Activated gamma-delta T cell (primary cell): ENCODE measurements around the gene CTBP2.

Experiments used
- DNase-seq: peaks from one replicate; lab custom pipeline; 2025; lab: John Stamatoyannopoulos, UW

CTBP2 gene

DNA sequence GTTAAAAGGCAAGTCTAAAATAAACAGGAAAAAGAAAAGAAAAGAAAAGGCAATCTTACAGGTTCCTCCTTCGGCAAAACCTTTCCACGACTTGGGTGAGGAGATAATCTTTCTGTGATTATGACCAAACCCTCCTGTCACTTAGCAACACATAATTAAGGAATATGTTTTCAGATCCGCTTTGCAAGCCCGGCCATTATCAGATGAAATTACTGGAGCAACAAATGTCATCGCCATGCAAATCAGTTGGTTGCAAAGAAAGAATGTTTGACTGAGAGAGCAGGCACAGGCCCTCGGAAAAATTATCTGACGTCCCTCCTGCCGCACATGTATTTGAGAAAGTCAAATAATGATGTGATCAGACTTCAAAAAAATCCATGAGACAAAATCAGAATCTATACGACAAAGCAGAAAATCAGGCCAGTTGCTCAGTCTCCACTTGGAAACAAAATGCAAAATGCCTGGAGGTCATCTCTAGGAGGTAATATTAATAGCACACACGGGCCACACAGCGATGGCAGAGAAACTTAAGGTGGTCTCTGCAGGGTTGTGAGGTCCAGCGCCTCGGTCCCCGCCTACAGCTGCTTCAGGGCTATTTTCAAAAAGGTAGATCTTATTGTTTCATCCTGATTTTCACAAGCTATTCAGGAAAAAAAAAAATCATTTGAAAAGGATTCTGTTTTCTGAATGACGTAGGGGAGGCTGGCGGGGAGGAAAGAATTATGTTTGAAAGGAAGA is 135.7 kb downstream of the CTBP2 start:
- DNase-seq, result no peak

DNA sequence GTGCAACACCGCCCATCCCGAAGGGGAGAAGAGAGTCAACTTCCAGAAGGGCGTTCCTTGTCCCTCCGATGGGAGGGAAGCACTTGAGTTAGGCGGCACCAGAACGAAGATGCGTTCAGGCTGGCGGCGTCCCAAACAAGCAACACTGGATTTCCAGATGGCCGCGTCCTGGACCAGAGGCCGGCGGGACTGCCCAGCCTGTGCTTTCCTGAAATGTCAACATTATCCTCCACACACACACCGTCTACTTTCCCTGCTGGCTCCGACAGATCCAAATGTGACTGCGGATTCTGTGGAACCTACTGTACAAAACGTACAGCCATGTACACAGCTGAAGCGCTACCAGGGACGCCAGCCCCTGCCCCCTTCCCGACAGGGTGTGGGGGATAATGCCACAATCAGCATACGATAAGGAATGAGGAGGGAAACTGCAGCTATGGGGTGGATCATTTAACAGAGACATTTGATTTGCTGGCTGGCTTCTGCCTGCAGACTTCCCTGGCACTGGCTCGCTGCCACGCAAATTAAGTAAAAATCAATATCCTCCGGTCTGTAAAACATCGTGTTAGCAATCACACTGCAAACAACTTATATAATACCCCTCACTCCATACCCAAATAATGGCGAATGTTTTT is 136.4 kb downstream of the CTBP2 start:
- no peak for DNase-seq

DNA sequence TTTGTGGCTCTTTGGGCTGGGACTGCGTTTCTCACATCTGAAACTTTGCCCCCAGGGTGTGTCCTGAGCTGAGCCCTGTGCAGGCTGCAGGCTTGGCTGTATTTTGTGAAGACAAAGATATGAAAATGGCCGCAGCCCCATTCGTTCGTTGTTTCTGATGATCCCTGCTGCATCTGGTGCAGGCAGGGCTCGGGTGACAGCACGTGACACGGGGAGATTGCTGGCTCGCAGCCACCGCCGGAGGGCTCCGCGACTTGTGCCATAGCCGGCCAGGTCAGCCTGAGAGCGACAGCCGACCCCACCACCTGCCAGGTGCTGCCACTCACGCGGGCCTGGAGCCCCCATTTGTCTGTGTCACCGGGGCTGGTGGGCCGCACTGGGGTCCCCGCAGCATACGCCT is 137.1 kb downstream of the CTBP2 start:
- no peak for DNase-seq

DNA sequence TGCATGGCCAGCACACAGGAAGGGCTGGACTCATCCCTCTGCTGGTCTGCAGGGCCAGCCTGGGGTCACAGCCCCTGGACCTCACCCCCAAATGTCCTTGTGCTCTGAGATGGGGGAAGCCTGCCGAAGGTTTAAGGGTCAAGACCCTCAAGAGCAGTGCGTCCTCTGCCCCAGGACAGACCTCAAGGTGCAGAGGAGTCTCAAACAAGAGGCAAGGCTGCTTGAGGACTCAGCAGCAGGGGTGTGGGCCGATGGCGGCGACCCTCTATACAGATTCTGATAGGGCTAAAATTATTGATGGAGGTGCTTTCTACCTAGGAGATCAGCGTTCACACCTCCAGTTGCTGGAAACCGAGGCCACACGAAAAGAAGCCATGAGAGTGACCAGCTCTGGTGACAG is 137.7 kb downstream of the CTBP2 start:
- DNase-seq, result no peak

DNA sequence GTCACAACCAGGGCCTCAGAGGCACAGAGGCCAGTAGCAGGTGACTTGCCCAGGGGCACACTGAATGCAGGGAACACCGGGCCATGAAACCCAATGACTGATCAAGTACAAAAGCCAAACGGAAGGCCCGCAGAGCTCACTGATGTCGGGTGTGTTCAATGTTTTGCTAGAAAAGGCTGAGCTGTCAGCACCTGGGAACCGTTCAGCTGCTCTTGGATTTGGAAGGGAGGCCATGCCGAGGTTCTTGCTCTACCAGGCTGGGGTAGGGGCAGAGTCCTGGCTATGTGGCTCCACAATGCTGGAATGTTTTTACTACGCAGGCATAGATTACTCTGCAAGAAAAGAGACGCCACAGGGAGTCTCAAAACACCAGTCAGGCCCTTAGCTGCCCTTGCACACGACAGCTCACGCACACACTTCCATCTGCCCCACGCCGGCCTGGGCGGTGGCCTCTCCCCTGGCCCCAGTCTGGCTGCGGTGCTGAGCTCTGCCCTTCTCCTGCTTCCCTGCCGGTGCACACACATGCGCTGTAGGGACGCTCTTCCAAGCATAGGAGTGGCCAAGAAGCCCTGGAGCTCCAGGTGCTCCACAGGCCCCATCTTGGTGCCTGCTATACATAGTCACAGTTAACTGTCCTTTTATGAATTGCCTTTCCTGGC is 138.5 kb downstream of the CTBP2 start:
- DNase-seq, result no peak

DNA sequence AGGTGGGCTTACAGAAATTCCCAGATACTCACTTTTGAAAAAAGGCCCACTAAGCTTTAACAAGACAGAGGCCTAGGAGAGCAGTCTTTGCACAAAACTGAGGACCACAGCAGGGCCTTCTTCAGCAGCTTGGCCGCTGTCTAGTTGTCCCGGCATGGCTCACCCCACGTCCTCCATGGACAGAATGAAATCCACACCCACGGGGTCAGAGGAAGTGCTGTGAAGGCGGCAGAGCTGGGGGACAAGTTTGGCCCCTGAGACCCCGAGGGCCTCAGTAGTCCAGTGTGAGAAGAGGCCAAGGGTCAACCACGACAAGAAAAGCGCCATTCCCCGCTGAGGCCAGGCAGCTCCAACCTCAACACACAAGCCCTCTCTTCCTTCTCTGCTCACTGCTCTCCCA is 139.5 kb downstream of the CTBP2 start:
- DNase-seq, result no peak

DNA sequence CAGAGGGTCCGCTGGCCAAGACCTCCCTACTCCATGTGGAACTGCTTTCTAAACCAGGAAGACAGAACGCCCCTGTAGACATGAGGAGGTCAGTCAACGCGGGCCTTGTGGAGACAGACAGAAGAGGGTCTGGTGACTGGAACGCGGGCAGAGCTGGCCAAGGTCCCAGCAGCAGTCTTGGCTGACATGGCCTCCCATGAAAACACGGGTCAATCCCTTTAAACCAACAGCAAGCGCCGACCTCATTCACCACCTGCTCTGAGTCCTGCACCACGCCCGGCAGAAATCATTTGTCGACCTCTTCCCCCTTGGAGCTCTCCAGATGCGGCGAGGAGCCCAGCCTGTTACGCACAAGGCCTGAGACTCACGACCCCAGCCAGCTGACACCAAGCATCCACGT is 140.0 kb downstream of the CTBP2 start:
- DNase-seq, result no peak

DNA sequence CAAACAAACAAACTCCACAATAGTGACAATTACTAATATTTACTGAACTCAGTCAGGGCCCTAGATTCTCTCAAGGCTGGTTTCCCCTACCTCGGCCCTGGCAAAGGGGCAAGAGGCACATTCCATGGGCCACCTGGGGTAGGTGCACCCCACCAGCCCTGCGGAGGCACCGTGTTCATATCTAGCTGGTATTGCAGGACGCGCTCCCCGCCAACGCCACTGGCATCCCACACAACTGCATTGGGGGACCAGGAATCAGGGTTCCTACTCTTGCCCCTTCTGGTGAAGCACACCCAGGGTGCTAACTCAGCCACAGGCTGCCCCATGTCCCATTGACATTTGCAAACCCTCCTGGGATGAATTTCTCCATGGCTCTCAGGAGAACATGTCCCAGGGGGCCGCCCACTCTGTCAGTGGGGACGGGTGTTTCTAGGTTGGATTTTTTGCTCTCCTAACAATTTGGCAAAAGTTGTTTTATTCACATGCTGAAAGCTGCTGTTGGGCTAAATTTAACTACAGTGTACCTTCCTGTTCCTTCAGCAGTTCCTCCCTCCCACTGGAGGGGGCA is 141.7 kb downstream of the CTBP2 start:
- no peak for DNase-seq

DNA sequence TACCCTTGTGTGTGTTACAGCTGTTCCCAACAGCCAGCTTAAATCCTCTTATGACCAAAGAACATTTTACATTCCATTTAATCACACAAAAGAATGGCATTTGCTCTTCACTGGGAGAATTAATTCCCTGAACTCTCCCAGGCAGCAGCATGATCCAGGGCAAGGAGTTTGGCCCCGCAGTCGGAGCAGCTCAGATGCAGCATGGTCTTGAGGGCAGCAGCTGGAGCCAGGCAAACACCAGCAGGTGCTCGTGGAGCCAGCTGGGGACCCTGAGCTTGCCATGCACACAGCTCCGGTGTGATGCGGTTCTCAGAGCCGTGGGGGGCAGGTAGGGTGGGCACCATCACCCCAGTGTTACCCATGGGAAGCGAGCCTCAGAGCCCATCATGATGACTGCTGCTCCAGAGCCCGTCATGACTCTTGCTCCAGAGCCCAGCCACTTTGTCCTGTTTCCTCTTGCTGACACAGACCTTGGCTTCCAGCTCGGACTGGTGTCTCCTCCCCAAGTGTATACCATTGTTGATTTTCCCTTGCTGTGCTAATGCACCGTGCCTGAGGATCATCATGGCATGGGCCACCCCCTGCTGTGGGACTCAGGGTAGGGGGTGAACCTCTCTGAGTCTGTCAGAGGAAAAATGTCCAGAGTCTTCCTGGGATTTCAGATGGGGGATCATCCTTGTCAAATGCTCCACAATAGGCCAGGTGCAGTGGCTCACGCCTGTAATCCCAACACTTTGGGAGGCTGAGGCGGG is 142.6 kb downstream of the CTBP2 start:
- DNase-seq, result no peak

DNA sequence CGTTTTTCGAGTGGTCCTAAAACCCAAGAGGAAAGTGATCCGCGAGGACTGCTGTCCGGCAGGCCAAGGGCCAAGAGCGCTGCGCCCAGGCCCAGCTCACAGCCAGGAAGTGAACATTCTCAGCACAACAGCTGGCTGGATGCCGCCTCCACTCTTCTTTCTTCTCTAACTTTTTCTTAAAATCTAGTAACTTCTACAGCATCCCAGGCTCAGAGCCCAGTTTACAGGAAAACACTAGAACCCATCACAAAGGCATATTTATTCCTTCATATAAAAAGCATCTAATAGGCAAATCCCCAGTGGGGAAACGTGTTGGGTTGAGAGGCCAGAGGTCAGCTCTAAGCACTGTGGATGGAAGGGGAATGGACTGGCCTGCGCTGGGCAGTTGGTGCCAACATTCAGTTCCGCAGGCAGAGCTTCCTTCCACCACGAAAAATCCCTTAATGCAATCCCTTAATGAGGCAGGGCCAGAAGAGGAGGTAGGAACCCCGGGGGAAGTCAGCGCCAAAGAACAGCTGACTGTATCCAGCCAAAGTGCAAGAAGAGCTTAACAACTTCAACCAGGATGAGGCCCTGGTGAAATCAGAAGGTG is 143.7 kb downstream of the CTBP2 start:
- DNase-seq, result no peak

DNA sequence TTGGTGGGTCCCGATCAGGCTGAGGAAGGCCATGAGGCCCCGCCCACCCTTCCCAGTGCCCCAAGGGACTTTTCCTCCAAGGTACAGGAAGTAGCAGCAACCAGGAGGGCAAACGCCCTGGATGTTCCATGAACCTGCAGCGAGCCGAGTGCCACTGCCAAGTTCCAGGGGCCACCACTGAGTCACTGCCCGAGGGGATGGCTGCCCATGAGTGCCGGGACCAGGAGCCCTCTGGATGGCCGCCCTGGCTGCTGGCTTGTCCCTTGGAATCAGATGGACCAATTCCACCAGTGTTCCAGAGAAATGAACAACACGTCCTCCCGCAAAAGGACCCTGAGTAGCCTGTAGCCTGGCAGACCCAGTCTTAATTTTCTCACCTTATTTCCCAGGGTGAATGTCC is 144.2 kb downstream of the CTBP2 start:
- DNase-seq, result no peak

DNA sequence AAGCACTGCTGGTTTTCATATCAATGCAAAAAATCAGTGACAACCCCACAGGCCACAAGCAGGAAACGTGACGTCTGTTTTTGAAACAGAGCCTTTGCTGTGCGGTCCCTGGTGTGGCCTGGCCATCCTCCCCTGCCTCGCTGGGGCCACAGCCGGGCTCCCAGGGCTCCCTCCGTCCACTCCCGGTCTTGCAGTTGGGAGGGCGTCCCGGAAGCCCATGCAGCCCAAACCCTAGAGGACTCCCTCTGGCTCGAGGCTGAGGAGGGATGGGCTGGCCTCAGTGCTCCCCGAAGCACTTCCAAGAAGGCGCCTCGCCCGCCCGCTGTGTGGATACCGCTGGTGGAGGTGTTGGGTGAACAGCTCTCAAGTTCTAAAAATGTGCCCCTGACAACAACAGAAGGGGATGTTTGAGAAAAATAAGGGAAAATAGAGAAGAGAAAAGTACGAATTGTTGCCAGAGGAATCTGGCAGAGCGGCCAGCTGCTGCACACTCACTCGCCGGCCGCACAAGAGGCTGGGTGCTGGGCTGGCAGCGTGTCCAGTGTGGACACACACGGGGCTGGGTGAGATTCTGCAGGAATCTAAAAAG is 144.9 kb downstream of the CTBP2 start:
- DNase-seq, result peak; percentile 25

DNA sequence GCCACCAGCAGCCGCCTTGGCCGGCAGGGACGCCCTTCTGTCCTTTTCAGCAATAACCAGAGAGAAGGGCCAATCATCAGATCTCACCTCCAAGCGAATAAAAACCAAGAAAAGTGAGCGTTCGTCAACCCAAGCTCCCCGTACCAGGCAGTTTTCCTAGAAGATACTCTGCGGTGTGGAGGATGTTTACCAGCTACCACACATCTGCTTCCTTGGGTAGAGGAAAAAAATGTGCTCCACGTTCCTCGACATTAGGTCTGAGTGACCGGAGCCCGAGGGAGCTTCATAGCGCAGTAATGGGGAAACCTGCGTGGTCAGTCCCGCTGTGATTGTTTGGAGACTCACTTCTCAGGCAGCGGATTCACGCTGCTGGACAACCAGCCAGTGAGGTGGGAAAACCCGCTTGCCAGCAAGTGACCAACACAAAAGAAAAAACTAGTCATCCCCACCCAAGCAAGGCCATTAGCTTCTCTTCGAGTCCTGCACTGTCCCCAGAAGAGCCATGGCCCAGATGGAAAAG is 145.5 kb downstream of the CTBP2 start:
- no peak for DNase-seq

DNA sequence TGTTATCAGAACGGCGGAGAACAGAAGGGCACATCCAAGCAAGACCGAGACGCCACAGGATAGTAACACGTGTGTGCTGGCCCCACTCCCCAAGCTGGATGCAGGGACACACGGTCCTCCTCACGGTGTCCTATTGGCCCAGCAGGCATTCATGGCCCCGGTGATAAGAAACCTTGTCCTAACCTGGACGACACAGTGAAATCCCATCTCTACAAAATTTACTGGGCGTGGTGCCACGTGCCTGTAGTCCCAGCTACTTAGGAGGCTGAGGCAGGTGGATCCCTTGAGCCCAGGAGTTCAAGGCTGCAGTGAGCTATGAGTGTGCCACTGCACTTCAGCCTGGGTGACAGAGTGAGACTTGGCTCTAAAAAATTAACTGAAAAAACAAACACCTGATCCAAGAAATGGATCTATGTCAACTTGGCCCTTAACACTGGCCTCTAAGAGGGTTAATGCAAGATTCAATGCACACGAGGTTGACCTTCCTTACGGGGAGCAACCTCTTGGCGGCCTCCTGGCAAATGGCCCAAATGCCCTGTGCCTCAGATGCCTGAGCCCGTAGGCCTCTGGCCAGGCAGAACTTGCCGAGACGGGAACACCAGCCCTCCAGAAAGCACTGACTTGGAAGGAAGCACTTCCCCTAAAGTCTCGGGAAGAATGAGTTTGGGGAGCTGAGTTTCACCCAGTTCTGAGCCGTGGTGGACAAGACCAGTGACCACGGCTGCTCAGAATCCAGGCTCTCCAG is 146.1 kb downstream of the CTBP2 start:
- DNase-seq, result no peak

DNA sequence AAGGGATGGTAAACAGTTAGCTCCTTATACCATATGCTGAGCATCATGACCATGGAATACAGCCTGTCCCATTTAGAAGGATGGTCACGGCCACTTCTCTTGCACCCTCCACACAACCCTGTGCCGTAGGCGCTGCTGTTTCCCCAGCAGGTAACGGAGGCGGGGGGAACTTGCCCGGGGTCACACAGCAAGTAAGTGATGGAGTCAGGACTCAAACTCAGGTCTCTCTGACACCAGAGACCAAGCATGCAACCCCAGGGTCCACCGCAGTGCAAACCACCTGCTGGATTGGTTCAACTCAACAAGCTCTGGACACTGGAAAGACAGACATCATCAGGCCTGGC is 146.9 kb downstream of the CTBP2 start:
- DNase-seq, result no peak

DNA sequence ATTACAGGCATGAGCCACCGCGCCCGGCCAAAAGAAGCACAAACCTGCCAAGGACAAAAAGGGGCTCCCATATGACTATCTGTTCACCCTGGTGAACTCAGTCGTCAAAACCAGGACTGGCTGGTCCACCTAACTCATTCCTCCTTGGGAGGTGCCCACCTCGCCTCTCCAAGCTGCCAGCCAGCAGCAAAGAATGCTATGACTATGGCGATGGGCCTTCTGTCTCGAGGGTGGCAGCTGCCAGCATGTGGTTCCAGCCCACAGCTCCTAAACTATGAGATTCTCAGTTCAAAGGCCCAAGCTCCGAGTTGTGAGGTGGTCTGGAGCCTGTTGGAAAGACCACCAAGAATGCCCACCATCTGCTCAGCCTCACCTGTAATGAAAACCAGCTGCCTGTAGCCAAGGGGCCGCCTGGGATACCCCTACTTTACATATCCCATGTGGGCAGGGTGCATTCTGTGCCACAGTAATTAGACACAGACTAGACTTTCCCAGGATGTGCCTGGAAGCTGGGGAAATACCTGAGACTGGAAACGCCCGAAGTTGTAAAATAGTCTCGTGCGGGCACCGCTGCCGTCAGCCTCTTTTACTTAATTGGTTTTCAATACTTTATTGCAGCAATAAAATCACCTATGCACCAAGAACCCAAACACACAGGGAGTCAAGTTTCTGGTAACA is 147.4 kb downstream of the CTBP2 start:
- DNase-seq, result no peak

DNA sequence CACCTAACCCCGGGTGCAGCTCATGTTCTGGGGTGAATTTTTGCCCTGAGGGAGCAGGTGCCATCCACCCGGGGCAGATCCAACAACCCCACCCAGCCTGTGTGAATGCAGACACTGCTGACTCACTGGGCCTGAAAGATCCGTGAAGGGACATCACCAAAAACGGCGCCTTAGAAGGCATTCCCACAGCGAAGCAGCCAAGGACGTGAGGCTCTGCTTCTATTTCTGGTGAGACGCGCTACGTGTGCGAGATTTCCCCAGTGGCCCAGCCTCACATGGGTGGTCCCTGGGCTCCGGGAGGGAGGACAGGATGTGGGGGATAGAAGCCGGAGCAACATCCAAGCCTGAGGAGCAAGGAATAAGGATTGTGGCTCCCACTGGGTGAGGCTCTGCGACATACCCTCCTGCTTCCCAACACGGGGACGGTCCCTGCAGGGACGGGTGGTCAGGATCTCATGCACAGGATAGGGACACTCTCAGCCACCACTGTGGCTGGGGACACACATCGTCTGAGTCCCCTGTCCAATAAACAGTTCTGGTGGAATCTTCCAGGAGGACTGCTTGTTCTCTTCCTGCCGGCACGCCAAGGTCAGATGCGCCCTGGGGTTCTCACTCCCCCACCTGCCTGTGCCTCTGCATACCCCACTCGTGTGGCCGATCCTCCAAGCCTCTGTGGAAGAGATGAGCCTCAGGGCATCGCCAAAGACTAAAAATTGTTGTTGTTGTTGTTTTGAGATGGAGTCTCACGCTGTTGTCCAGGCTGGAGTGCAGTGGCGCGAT is 148.2 kb downstream of the CTBP2 start:
- DNase-seq, result no peak

DNA sequence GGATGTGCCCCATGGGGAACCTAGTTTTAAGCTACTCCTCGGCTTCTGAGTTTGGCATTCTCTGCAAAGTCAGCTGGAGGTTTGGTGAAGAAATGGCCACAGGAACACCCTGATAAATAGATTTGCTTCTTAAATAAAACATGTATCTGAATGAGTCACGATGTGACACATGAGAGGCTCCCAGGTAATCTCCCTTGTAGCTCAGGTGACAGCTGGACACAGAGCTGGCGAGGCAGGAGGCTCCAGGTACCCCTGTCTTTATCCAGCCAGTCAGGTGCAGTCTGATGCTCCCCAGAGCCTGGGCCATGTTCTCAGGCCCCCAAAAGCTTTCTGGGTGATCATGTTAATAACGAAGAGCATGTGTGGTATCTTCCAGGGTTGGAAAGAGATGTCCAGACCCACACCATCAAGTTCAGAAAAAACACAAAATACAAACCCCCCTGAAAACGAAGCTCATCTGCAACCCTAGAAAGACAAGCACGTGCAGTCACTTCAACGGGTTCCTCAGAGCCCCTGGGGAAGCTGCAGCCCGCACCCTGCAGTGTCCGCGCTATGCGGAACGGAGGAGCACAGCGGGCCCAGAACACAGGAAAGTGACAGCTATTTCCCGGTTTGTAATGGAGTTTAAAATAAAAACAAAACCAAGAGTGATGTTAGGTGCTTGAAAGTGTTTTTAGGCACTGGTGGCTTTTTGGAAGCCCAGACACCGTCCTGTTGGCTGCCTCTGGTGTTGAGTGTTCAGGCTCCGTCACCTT is 149.0 kb downstream of the CTBP2 start:
- no peak for DNase-seq

DNA sequence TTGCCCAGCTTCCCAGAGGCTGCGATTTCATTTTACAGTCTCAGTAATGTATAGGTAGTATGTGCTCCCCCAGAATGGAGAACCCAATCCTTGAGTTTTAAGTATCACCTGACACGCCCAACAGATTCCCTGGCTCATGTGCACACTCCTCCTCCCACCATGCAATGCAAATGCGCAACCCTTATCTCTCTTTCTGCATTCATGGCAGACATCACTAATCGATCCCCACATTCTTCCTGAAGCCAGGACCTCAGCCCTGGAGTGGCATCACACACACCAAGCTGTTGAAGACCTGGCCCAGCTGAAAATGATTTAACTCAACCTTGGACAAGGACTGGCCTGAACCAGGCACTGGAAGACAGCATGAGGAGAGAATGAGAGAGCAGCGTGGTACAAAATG is 150.0 kb downstream of the CTBP2 start:
- DNase-seq, result no peak
